ENCODE measurements around the gene ATF6B. TPM values are rescaled to one million over a fixed set of nuclear protein-coding genes. Genes with fewer than 3 reads are reported as not detected.

Gene ATF6B
- 23.7 to 36.6 TPM (median 35.8 TPM) in 5 replicates for total RNA-seq (2022; extraction: Qiagen RNA extraction)

GRCh38 chr6:32127717-32128592, at the start of gene ATF6B:
Gene ATF6B, minus strand, starts transcription at chr6:32128246. Its CDS starts 39 bp downstream, at chr6:32128207.

DNA sequence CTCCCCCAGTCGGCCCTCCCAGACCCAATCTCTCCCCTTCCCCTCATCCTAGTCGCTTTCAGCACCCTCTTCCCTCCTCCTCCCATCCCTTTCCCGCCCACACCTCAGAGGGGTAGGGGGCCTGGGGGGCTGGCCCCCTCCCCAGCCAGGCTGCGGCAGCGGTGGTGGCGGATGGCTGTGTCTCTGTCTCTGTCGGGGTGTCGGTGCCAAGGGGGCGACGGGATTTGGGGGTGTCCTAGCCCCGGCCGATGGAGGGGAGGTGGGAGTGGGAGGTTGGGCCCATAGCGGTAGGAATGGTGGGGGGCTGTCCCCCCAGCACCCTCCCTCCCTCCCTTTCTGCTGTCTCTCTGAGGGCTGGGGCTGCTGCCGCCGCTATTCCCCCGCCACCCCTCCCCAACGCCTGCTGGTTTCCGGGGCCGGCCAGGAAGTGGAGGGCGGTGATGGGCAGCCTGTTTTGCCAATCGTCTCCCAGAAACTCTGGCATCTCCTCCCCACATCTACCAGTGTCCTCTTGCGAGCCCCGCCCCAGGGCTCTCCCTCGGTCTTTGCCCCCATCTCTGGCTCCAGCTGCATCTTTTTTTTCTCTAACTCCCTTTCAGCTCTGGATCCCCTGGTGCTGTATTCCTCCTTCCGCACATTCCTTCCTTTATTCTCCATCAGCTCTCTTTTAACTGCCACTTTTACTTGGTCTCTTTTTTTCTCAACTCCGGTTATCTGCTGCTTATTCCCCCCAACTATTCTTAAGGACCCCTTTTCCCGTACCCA, 47.8 kb upstream of the ATF6B start, which contains the start of gene AGPAT1:
Gene AGPAT1, minus strand, starts transcription at position 374 of the 765 bp plus-strand sequence. CDS start 4,588 bp downstream, outside the sequence.

DNA sequence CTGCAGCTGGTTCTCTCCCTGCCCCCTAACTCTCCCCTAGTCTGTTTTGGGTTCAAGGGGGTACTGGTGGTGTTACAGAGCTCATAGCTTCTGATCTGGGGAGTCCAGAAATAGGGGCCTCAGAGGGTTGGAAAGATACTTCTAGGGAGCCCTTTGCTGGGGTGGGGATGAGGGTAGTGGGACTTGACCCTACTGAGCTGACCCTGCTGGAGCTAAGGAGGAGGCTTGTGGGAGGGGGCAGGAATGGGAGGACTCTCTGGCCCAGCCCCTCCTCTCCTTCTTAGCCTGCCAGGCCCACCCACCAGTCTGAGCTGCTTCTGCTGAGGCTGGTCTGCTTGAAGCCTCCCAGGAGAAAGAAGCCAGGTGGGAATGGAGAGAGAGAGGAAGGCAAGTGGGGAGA, 36.2 kb upstream of the ATF6B start, which contains the start of gene EGFL8:
Gene EGFL8, plus strand, starts transcription at position 301 of the 400 bp plus-strand sequence. CDS start 1,571 bp downstream, outside the sequence.

GRCh38 chr6:32153564-32154513, 25.8 kb upstream of the ATF6B start, which contains the start of gene PPT2:
Gene PPT2, plus strand, starts transcription at chr6:32154141. Its CDS starts 454 bp downstream, at chr6:32154595.

GRCh38 chr6:32151863-32152768, 24.1 kb upstream of the ATF6B start, which contains the start of gene PRRT1:
Gene PRRT1, minus strand, starts transcription at chr6:32151939. Its CDS starts 112 bp downstream, at chr6:32151827.

GRCh38 chr6:32109114-32109764, 18.8 kb downstream of the ATF6B start, which contains the start of gene TNXB:
Gene TNXB, minus strand, starts transcription at chr6:32109338. Its CDS starts 11,140 bp downstream, at chr6:32098198.

Other genes starting within 250 kb of the ATF6B start
- 0.04 to 0.06 TPM in 2 of 5 replicates, not detected in the others for gene SLC44A4, start 249.2 kb downstream of the ATF6B start, total RNA-seq (2022; extraction: Qiagen RNA extraction)
- gene EHMT2, start 230.5 kb downstream of the ATF6B start, total RNA-seq (2022; extraction: Qiagen RNA extraction): 18.2 to 30.9 TPM (median 28.3 TPM) in 5 replicates
- 2.9 to 4.4 TPM (median 3.9 TPM) in 5 replicates for gene ZBTB12, start 226.2 kb downstream of the ATF6B start, total RNA-seq (2022; extraction: Qiagen RNA extraction)
- gene C2, start 200.5 kb downstream of the ATF6B start, total RNA-seq (2022; extraction: Qiagen RNA extraction): 0.27 to 0.40 TPM (median 0.30 TPM) in 5 replicates
- 1.4 to 2.1 TPM (median 1.6 TPM) in 5 replicates for gene CFB, start 182.2 kb downstream of the ATF6B start, total RNA-seq (2022; extraction: Qiagen RNA extraction)
- 81.5 to 99.5 TPM (median 85.1 TPM) in 5 replicates for gene NELFE, start 169.3 kb downstream of the ATF6B start, total RNA-seq (2022; extraction: Qiagen RNA extraction)
- 17.5 to 26.7 TPM (median 23.7 TPM) in 5 replicates for gene SKIC2, start 169.1 kb downstream of the ATF6B start, total RNA-seq (2022; extraction: Qiagen RNA extraction)
- 10.3 to 12.9 TPM (median 12.5 TPM) in 5 replicates for gene DXO, start 156.1 kb downstream of the ATF6B start, total RNA-seq (2022; extraction: Qiagen RNA extraction)
- 0.63 to 1.2 TPM (median 0.89 TPM) in 5 replicates for gene C4A, start 146.2 kb downstream of the ATF6B start, total RNA-seq (2022; extraction: Qiagen RNA extraction)
- gene C4B, start 113.5 kb downstream of the ATF6B start, total RNA-seq (2022; extraction: Qiagen RNA extraction): 0.47 to 0.90 TPM (median 0.64 TPM) in 5 replicates
- 0.09 TPM in 1 of 5 replicates, not detected in the others for gene CYP21A2, start 89.8 kb downstream of the ATF6B start, total RNA-seq (2022; extraction: Qiagen RNA extraction)
- gene TNXB, start 18.9 kb downstream of the ATF6B start, total RNA-seq (2022; extraction: Qiagen RNA extraction): 0.33 to 0.85 TPM (median 0.53 TPM) in 5 replicates
- gene FKBPL, start 2.0 kb upstream of the ATF6B start, total RNA-seq (2022; extraction: Qiagen RNA extraction): 6.5 to 7.7 TPM (median 6.9 TPM) in 5 replicates
- gene PRRT1, start 23.7 kb upstream of the ATF6B start, total RNA-seq (2022; extraction: Qiagen RNA extraction): 0.35 to 1.1 TPM (median 0.68 TPM) in 5 replicates
- 7.1 to 9.4 TPM (median 9.0 TPM) in 5 replicates for gene PPT2, start 25.9 kb upstream of the ATF6B start, total RNA-seq (2022; extraction: Qiagen RNA extraction)
- 0.70 to 2.2 TPM (median 1.5 TPM) in 5 replicates for gene EGFL8, start 36.3 kb upstream of the ATF6B start, total RNA-seq (2022; extraction: Qiagen RNA extraction)
- gene AGPAT1, start 47.8 kb upstream of the ATF6B start, total RNA-seq (2022; extraction: Qiagen RNA extraction): 32.1 to 44.9 TPM (median 44.4 TPM) in 5 replicates
- 32.0 to 43.1 TPM (median 40.9 TPM) in 5 replicates for gene RNF5, start 50.2 kb upstream of the ATF6B start, total RNA-seq (2022; extraction: Qiagen RNA extraction)
- 0.47 to 1.8 TPM (median 1.4 TPM) in 5 replicates for gene AGER, start 56.0 kb upstream of the ATF6B start, total RNA-seq (2022; extraction: Qiagen RNA extraction)
- 13.5 to 18.9 TPM (median 17.2 TPM) in 5 replicates for gene PBX2, start 62.0 kb upstream of the ATF6B start, total RNA-seq (2022; extraction: Qiagen RNA extraction)
- 0.26 to 0.48 TPM (median 0.36 TPM) in 5 replicates for gene GPSM3, start 64.4 kb upstream of the ATF6B start, total RNA-seq (2022; extraction: Qiagen RNA extraction)
- 0.59 to 0.98 TPM (median 0.75 TPM) in 5 replicates for gene NOTCH4, start 95.8 kb upstream of the ATF6B start, total RNA-seq (2022; extraction: Qiagen RNA extraction)
- gene TSBP1, start 243.7 kb upstream of the ATF6B start, total RNA-seq (2022; extraction: Qiagen RNA extraction): not detected in 5 replicates